DND-41 (cell line): ENCODE results near the gene ZNF101.
A peak's percentile ranks its signal among the peaks of the same experiment; 100 is the strongest.
"Not testable (repeated sequence)": the region's sequence is repeated elsewhere in the genome, so short reads cannot be mapped to it uniquely, and the experiment has no call there.

Experiments
- ATAC-seq: fragments of 200-7000 bp; cut with Tn5 transposase; 3 replicates; pipeline ENCODE4 v1.9.1; 2021; ENCODE audit warnings: low read depth; ENCODE audit not compliant: insufficient read depth
- DNase-seq: peaks from one replicate; pipeline ENCODE4 v3.0.0-alpha.2; 2020
- H2AFZ ChIP-seq: 2 replicates; pipeline ENCODE4 v1.6.0; 2012; ENCODE audit warnings: low read depth, low read length
- H3K27ac ChIP-seq: 2 replicates; pipeline ENCODE4 v1.5.1; 2012; ENCODE audit warnings: low read length, inconsistent platforms
- H3K27me3 ChIP-seq: fragments of 200-600 bp; sonication (generic); 2 replicates; pipeline ENCODE4 v1.6.0; 2012; ENCODE audit warnings: low read length, mild to moderate bottlenecking, inconsistent platforms; ENCODE audit not compliant: insufficient read depth, poor library complexity
- H3K36me3 ChIP-seq: 2 replicates; pipeline ENCODE4 v1.5.1; 2012; ENCODE audit warnings: low read length, inconsistent platforms; ENCODE audit not compliant: insufficient read depth
- H3K4me1 ChIP-seq: 2 replicates; pipeline ENCODE4 v1.5.1; 2012; ENCODE audit warnings: mild to moderate bottlenecking, low read length; ENCODE audit not compliant: insufficient read depth
- H3K4me2 ChIP-seq: 2 replicates; pipeline ENCODE4 v1.6.0; 2012; ENCODE audit warnings: mild to moderate bottlenecking, moderate library complexity, low read length, inconsistent platforms; ENCODE audit not compliant: insufficient read depth
- H3K4me3 ChIP-seq, 2 experiments: fragments of 200-600 bp in 1 of 2; shearing (Covaris generic) in 1 of 2; 2 replicates each; pipeline ENCODE4 v1.5.1; 2012 to 2016; ENCODE audit warnings: inconsistent platforms in 2 of 2, low read length in 2 of 2, mild to moderate bottlenecking in 2 of 2, low read depth in 1 of 2, moderate library complexity in 1 of 2
- H3K79me2 ChIP-seq: 2 replicates; pipeline ENCODE4 v1.6.0; 2012; ENCODE audit warnings: low read length, inconsistent platforms; ENCODE audit not compliant: insufficient read depth
- H3K9ac ChIP-seq: 2 replicates; pipeline ENCODE4 v1.6.0; 2012; ENCODE audit warnings: low read depth, mild to moderate bottlenecking, inconsistent platforms, low read length, moderate library complexity
- H3K9me3 ChIP-seq: 2 replicates; pipeline ENCODE4 v1.5.1; 2012; ENCODE audit warnings: low read length, moderate library complexity, mild to moderate bottlenecking, inconsistent platforms; ENCODE audit not compliant: insufficient read depth, severe bottlenecking
- H4K20me1 ChIP-seq: 2 replicates; pipeline ENCODE4 v1.6.0; 2012; ENCODE audit warnings: low read length; ENCODE audit not compliant: insufficient read depth
- CTCF ChIP-seq: IDR thresholded peaks from 2 replicates; pipeline ENCODE4 v1.5.1; 2012; ENCODE audit warnings: borderline replicate concordance, low read length, moderate library complexity, mild to moderate bottlenecking; ENCODE audit not compliant: poor library complexity, severe bottlenecking; ENCODE audit errors: extremely low read depth
- EZH2 ChIP-seq: IDR thresholded peaks from 3 replicates; pipeline ENCODE4 v1.6.1; 2012; ENCODE audit warnings: borderline replicate concordance, low read depth, mild to moderate bottlenecking, moderate library complexity, low read length, inconsistent platforms; ENCODE audit not compliant: severe bottlenecking

The ZNF101 gene

GRCh38 chr19:19662344-19662743 is 6.3 kb upstream of the ZNF101 start:
- Histone ChIP-seq H3K4me1 (peaks cover 48% of the 10 kb centered on the region), H3K4me3 (peak overlapping the region; percentile 76 to 93; a peak in 3 of 4 replicates), H3K9me3 (peaks cover under 1% of the 10 kb centered on the region), H3K36me3 (peaks cover 52% of the 10 kb centered on the region), H3K4me2 (peak overlapping the region; percentile 94), H3K27me3 (no peaks in the 10 kb centered on the region), H3K27ac (peak overlapping the region; percentile 90), H2AFZ (no peak overlapping the region), H4K20me1 (peaks cover 35% of the 10 kb centered on the region), H3K79me2 (peaks cover 92% of the 10 kb centered on the region), H3K9ac (peak overlapping the region; percentile 94)
- ATAC-seq = no peak
- no peak for DNase-seq
- TF ChIP-seq CTCF (no peak), EZH2 (no peak)

- Histone ChIP-seq H3K36me3 (peaks cover 47% of the 10 kb centered on the region), H3K9me3 (peaks cover 3% of the 10 kb centered on the region), H3K4me2 (peak overlapping the region; percentile 94), H3K4me3 (peak overlapping the region; percentile 76 to 93), H3K9ac (peak overlapping the region; percentile 94), H4K20me1 (peaks cover 32% of the 10 kb centered on the region), H3K27me3 (no peaks in the 10 kb centered on the region), H3K4me1 (peaks cover 54% of the 10 kb centered on the region), H3K27ac (peak overlapping the region; percentile 90), H3K79me2 (peaks cover 89% of the 10 kb centered on the region), H2AFZ (peak overlapping the region; percentile 63)
- no peak for DNase-seq
- TF ChIP-seq EZH2 = no peak
- TF ChIP-seq CTCF = no peak
- ATAC-seq = 0 out of 3 replicates have a peak, but pooled peaks have one; percentile 0
Observed at GRCh38 chr19:19662871-19663255, 5.8 kb upstream of the ZNF101 start.

GRCh38 chr19:19663256-19664120 is 5.2 kb upstream of the ZNF101 start, which contains the start of gene ATP13A1:
Gene ATP13A1, minus strand, starts transcription at chr19:19663676. Its CDS starts 10 bp downstream, at chr19:19663666.
- peak within 1 kb of the TSS; percentile 76 to 93 for H3K4me3 ChIP-seq
- no peaks in the 10 kb centered on the region for H3K27me3 ChIP-seq
- peak within 1 kb of the TSS; percentile 94 for H3K9ac ChIP-seq
- H3K27ac ChIP-seq = peak within 1 kb of the TSS; percentile 90
- H3K79me2 ChIP-seq = peaks cover 83% of the 10 kb centered on the region
- peak; percentile 98 for DNase-seq
- peak; percentile 80 for ATAC-seq
- peaks cover 3% of the 10 kb centered on the region for H3K9me3 ChIP-seq
- H3K4me1 ChIP-seq = peaks cover 60% of the 10 kb centered on the region
- H3K4me2 ChIP-seq = peak within 1 kb of the TSS; percentile 94
- H4K20me1 ChIP-seq = peaks cover 32% of the 10 kb centered on the region
- H2AFZ ChIP-seq = peak within 1 kb of the TSS; percentile 63
- H3K36me3 ChIP-seq = peaks cover 40% of the 10 kb centered on the region
- peak; percentile 54 for TF ChIP-seq CTCF
- TF ChIP-seq EZH2 = no peak

- H3K27me3 ChIP-seq, ATAC-seq, DNase-seq, H2AFZ ChIP-seq: not testable (repeated sequence)
- Histone ChIP-seq H3K4me3 (peak overlapping the region in 1 of 2 experiments; percentile 33; a peak in 2 of 4 replicates), H3K4me1 (peaks cover 68% of the 10 kb centered on the region), H3K79me2 (peaks cover 83% of the 10 kb centered on the region), H3K9ac (peak overlapping the region; percentile 100; the same call in 1 of the 2 replicates), H3K27ac (peak overlapping the region; percentile 97), H3K36me3 (peaks cover 40% of the 10 kb centered on the region), H3K4me2 (peak overlapping the region; percentile 19; the same call in 1 of the 2 replicates), H3K9me3 (peaks cover 10% of the 10 kb centered on the region), H4K20me1 (peaks cover 30% of the 10 kb centered on the region)
Observed at GRCh38 chr19:19665420-19665948, 3.2 kb upstream of the ZNF101 start.
